Neural progenitor cell (in vitro differentiated cells): Measurements from ENCODE around the gene INSR. TPM values are rescaled to one million over a fixed set of nuclear protein-coding genes. Genes with fewer than 3 reads are reported as not detected.

Experiments used
- DNase-seq: peaks from one replicate; pipeline ENCODE4 v3.0.0-alpha.2; 2016; ENCODE audit warnings: low spot score
- H2AFZ ChIP-seq: fragments of 200-600 bp; sonication (generic); replicated peaks from 2 replicates; pipeline ENCODE4 v1.6.1; 2016; ENCODE audit warnings: antibody characterized with exemption
- H3F3A ChIP-seq: fragments of 200-600 bp; sonication (generic); 2 replicates; pipeline ENCODE4 v1.6.1; 2016; ENCODE audit warnings: antibody characterized with exemption, low read depth
- H3K27ac ChIP-seq: fragments of 200-600 bp; sonication (generic); 2 replicates; pipeline ENCODE4 v1.5.1; 2016; ENCODE audit warnings: mild to moderate bottlenecking
- H3K27me3 ChIP-seq: fragments of 200-600 bp; sonication (generic); 2 replicates; pipeline ENCODE4 v1.6.1; 2016; ENCODE audit warnings: mild to moderate bottlenecking, moderate library complexity
- H3K36me3 ChIP-seq: fragments of 200-600 bp; sonication (generic); 2 replicates; pipeline ENCODE4 v1.5.1; 2016
- H3K4me1 ChIP-seq: fragments of 200-600 bp; sonication (generic); 2 replicates; pipeline ENCODE4 v1.6.1; 2016; ENCODE audit warnings: mixed run types
- H3K4me2 ChIP-seq: fragments of 200-600 bp; sonication (generic); 2 replicates; pipeline ENCODE4 v1.6.1; 2016
- H3K4me3 ChIP-seq: fragments of 200-600 bp; sonication (generic); 2 replicates; pipeline ENCODE4 v1.5.1; 2016
- H3K79me2 ChIP-seq: fragments of 200-600 bp; sonication (generic); 2 replicates; pipeline ENCODE4 v1.6.1; 2016; ENCODE audit warnings: low read depth
- H3K9ac ChIP-seq: fragments of 200-600 bp; sonication (generic); 2 replicates; pipeline ENCODE4 v1.6.1; 2016
- H3K9me3 ChIP-seq: fragments of 200-600 bp; sonication (generic); 2 replicates; pipeline ENCODE4 v1.5.1; 2016; ENCODE audit warnings: low read depth
- H4K20me1 ChIP-seq: fragments of 200-600 bp; sonication (generic); 2 replicates; pipeline ENCODE4 v1.6.1; 2016; ENCODE audit warnings: low read depth
- H3K27ac Mint-ChIP-seq: 3 replicates; pipeline ENCODE4 v1.8.0; 2021; ENCODE audit warnings: mixed read lengths
- H3K27me3 Mint-ChIP-seq: 2 replicates; pipeline ENCODE4 v1.8.0; 2022; ENCODE audit warnings: low read depth, mild to moderate bottlenecking, inconsistent platforms, moderate library complexity, mixed read lengths; ENCODE audit not compliant: insufficient read depth
- H3K36me3 Mint-ChIP-seq: 3 replicates; pipeline ENCODE4 v1.8.0; 2021; ENCODE audit warnings: mixed read lengths
- H3K4me1 Mint-ChIP-seq: 3 replicates; pipeline ENCODE4 v1.8.0; 2021; ENCODE audit warnings: mixed read lengths
- H3K4me3 Mint-ChIP-seq: 3 replicates; pipeline ENCODE4 v1.8.0; 2021; ENCODE audit warnings: mild to moderate bottlenecking, moderate library complexity, mixed read lengths
- H3K9me3 Mint-ChIP-seq: 3 replicates; pipeline ENCODE4 v1.8.0; 2020; ENCODE audit warnings: mixed read lengths
- EZH2 ChIP-seq: fragments of 200-600 bp; sonication (generic); IDR thresholded peaks from 2 replicates; pipeline ENCODE4 v1.6.1; 2017; ENCODE audit warnings: antibody characterized with exemption, mild to moderate bottlenecking, moderate library complexity
- EZH2phosphoT487 ChIP-seq: fragments of 200-600 bp; sonication (generic); IDR thresholded peaks from 2 replicates; pipeline ENCODE4 v1.6.1; 2017; ENCODE audit warnings: antibody characterized with exemption
- total RNA-seq: library from RNA; depleted of rRNA; stranded (reverse); fragments of >200 nt; gene quantifications from 2 replicates; pipeline ENCODE4 v1.2.3, GENCODE V29; 2015; ENCODE audit warnings: low replicate concordance
- TF ChIP-seq, protein P1 (sequence below): fragments of 200-600 bp; sonication (generic); IDR thresholded peaks from 2 replicates; pipeline ENCODE4 v1.5.1; 2017; ENCODE audit warnings: antibody characterized with exemption, mild to moderate bottlenecking

INSR gene
- total RNA-seq, 1 donor from 2014 or later = 20.8 TPM

DNA sequence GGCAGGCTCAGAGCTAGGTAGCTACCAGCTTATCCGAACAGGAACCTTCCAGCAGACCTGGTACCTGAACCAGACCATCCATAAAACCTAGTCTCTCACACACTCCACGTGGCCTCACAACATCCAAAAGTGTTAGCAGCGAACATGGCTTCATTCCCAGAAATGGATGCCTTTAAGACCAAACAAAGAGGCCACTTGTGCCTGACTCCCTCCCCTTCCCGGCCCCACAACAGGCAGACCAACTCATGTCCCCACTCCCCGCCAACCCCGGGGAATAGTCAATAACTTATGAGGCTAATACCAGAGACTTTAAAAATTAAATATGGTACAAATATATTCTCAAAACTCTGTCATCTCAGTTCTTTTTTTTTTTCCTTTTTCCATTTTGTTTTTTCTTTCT is 178.5 kb downstream of the INSR start:
- Histone ChIP-seq H3K27ac (no peak overlapping the region), H3K4me2 (no peak overlapping the region), H3K79me2 (no peaks in the 10 kb centered on the region), H4K20me1 (no peaks in the 10 kb centered on the region), H3K27me3 (no peaks in the 10 kb centered on the region), H3F3A (no peaks in the 10 kb centered on the region), H3K9me3 (no peaks in the 10 kb centered on the region), H2AFZ (no peak overlapping the region), H3K4me1 (no peaks in the 10 kb centered on the region), H3K36me3 (no peaks in the 10 kb centered on the region), H3K4me3 (no peak overlapping the region), H3K9ac (no peak overlapping the region)
- H3K9me3 Mint-ChIP-seq = no peaks in the 10 kb centered on the region
- H3K4me3 Mint-ChIP-seq = no peak overlapping the region
- H3K36me3 Mint-ChIP-seq = peaks cover 13% of the 10 kb centered on the region
- no peaks in the 10 kb centered on the region for H3K4me1 Mint-ChIP-seq
- H3K27ac Mint-ChIP-seq = no peak overlapping the region
- no peak for TF ChIP-seq EZH2phosphoT487
- no peak for TF ChIP-seq EZH2
- TF ChIP-seq, protein P1, sequence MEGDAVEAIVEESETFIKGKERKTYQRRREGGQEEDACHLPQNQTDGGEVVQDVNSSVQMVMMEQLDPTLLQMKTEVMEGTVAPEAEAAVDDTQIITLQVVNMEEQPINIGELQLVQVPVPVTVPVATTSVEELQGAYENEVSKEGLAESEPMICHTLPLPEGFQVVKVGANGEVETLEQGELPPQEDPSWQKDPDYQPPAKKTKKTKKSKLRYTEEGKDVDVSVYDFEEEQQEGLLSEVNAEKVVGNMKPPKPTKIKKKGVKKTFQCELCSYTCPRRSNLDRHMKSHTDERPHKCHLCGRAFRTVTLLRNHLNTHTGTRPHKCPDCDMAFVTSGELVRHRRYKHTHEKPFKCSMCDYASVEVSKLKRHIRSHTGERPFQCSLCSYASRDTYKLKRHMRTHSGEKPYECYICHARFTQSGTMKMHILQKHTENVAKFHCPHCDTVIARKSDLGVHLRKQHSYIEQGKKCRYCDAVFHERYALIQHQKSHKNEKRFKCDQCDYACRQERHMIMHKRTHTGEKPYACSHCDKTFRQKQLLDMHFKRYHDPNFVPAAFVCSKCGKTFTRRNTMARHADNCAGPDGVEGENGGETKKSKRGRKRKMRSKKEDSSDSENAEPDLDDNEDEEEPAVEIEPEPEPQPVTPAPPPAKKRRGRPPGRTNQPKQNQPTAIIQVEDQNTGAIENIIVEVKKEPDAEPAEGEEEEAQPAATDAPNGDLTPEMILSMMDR = no peak
- H3K27me3 Mint-ChIP-seq = no peaks in the 10 kb centered on the region
- DNase-seq = no peak

DNA sequence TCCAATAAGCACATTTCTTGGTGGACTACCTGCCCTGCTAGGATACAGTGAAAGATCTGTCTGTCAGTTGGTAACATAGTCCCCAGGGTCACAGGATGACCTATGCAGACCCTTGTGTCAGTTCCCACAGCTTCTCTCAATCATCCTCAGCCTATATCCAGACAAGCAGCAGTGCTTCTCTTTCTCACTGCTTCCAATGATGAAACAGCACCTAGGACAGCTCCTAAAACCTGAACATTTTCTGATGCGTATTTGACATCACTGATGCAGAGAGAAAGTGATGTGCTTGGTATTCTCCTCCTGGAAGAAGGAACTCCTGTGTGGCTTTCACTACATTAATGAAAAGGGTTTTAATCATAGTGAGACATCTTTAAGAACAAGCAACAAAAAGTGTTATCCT is 181.0 kb downstream of the INSR start:
- no peak overlapping the region for H3K27ac Mint-ChIP-seq
- no peaks in the 10 kb centered on the region for H3K79me2 ChIP-seq
- no peak overlapping the region for H3K27ac ChIP-seq
- no peaks in the 10 kb centered on the region for H3K36me3 ChIP-seq
- peaks cover 13% of the 10 kb centered on the region for H3F3A ChIP-seq
- no peak overlapping the region for H2AFZ ChIP-seq
- H3K4me1 Mint-ChIP-seq = no peaks in the 10 kb centered on the region
- no peaks in the 10 kb centered on the region for H3K27me3 ChIP-seq
- H3K27me3 Mint-ChIP-seq = no peaks in the 10 kb centered on the region
- peaks cover 3% of the 10 kb centered on the region for H3K36me3 Mint-ChIP-seq
- H4K20me1 ChIP-seq = no peaks in the 10 kb centered on the region
- H3K4me3 ChIP-seq = no peak overlapping the region
- no peak overlapping the region for H3K4me2 ChIP-seq
- TF ChIP-seq EZH2 (no peak), EZH2phosphoT487 (no peak)
- TF ChIP-seq, protein P1 = no peak
- DNase-seq = no peak
- no peaks in the 10 kb centered on the region for H3K4me1 ChIP-seq
- H3K4me3 Mint-ChIP-seq = no peak overlapping the region
- no peak overlapping the region for H3K9ac ChIP-seq
- no peaks in the 10 kb centered on the region for H3K9me3 ChIP-seq
- no peaks in the 10 kb centered on the region for H3K9me3 Mint-ChIP-seq

DNA sequence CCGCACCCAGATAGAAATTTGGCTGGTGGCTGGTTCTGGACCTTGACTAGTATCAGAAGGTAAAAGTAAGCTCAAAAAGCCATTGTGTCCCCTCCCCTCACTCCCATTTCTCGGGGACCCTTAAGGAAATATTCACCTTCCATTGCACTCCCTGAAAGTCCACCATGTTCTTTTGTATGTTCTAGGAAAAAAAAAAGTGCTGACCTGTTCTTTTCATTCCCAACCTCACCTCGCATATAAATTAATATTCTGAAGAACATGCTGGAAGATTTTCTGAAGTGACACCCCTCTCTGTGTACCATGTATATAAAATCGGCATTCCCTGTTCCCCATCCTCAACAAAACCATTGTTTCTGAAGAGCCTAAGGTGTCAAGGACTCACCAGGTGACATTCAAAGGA is 181.5 kb downstream of the INSR start:
- no peak overlapping the region for H3K9ac ChIP-seq
- H3K27ac Mint-ChIP-seq = no peak overlapping the region
- H3K9me3 ChIP-seq = no peaks in the 10 kb centered on the region
- no peak overlapping the region for H3K4me2 ChIP-seq
- H3K9me3 Mint-ChIP-seq = no peaks in the 10 kb centered on the region
- no peak for DNase-seq
- no peaks in the 10 kb centered on the region for H4K20me1 ChIP-seq
- TF ChIP-seq EZH2 (no peak), EZH2phosphoT487 (no peak)
- TF ChIP-seq, protein P1 = no peak
- no peaks in the 10 kb centered on the region for H3K79me2 ChIP-seq
- no peaks in the 10 kb centered on the region for H3K4me1 ChIP-seq
- H3K27me3 Mint-ChIP-seq = no peaks in the 10 kb centered on the region
- H3K27ac ChIP-seq = no peak overlapping the region
- H3K36me3 Mint-ChIP-seq = peaks cover 3% of the 10 kb centered on the region
- peaks cover 13% of the 10 kb centered on the region for H3F3A ChIP-seq
- H3K4me3 ChIP-seq = no peak overlapping the region
- H3K4me3 Mint-ChIP-seq = no peak overlapping the region
- H3K4me1 Mint-ChIP-seq = no peaks in the 10 kb centered on the region
- H3K36me3 ChIP-seq = no peaks in the 10 kb centered on the region
- no peaks in the 10 kb centered on the region for H3K27me3 ChIP-seq
- no peak overlapping the region for H2AFZ ChIP-seq
